ENCODE measurements around the gene MIF.

GRCh38 chr22:23893945-23894709 lies at the start of gene MIF:
- TF ChIP-seq, protein P1, sequence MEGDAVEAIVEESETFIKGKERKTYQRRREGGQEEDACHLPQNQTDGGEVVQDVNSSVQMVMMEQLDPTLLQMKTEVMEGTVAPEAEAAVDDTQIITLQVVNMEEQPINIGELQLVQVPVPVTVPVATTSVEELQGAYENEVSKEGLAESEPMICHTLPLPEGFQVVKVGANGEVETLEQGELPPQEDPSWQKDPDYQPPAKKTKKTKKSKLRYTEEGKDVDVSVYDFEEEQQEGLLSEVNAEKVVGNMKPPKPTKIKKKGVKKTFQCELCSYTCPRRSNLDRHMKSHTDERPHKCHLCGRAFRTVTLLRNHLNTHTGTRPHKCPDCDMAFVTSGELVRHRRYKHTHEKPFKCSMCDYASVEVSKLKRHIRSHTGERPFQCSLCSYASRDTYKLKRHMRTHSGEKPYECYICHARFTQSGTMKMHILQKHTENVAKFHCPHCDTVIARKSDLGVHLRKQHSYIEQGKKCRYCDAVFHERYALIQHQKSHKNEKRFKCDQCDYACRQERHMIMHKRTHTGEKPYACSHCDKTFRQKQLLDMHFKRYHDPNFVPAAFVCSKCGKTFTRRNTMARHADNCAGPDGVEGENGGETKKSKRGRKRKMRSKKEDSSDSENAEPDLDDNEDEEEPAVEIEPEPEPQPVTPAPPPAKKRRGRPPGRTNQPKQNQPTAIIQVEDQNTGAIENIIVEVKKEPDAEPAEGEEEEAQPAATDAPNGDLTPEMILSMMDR (IDR thresholded peaks at IDR 0.05): peak; percentile 56 to 89 (median 74)
- TF ChIP-seq POLR2A (IDR thresholded peaks at IDR 0.05): peak; percentile 93 to 95
